Upper lobe of left lung (tissue), 4 donors: ENCODE results near the gene UNKL.

ENCODE experiments used
- EP300 ChIP-seq, 4 donors: sonication (generic); formaldehyde crosslinking; IDR thresholded peaks; one replicate each; pipeline ENCODE4 v1.5.1; 2017; ENCODE audit warnings: antibody characterized with exemption in 4 of 4, control low read depth in 2 of 4
- POLR2A ChIP-seq, 4 donors: fragments of 450-650 bp; IDR thresholded peaks; one replicate each; pipeline ENCODE4 v1.5.1; 2016 to 2017; ENCODE audit warnings: antibody characterized with exemption in 4 of 4, mild to moderate bottlenecking in 2 of 4
- TF ChIP-seq, protein P1 (sequence below), 6 experiments: fragments of 450-650 bp in 4 of 6; fragments of 200-600 bp in 2 of 6; sonication (generic) in 2 of 6; IDR thresholded peaks; one replicate each; pipeline ENCODE4 v1.5.1; 2016 to 2019; ENCODE audit warnings: antibody characterized with exemption in 6 of 6

DNA sequence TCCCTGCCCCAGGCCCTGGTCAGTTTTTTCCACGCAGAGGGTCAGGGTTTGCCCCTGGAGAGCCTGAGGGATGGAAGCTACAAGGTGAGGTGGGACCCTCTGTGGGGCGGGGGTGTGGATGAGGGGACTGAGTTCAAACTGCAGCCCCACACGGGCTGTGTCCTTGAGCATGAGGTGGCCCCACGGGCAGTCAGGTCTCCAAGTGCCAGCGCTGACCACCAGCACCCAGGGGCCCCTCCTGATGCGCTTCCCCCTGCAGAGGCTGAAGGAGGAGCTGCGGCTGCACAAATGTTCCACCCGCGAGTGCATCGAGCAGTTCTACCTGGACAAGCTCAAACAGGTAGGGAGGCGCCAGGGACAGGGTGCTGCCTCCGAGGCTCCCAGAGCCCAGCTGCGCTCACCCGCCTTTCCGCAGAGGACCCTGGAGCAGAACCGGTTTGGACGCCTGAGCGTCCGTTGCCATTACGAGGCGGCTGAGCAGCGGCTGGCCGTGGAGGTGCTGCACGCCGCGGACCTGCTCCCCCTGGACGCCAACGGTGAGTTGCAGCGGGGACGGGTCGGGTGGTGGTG is 67.1 kb downstream of the UNKL start:
- TF ChIP-seq, protein P1, sequence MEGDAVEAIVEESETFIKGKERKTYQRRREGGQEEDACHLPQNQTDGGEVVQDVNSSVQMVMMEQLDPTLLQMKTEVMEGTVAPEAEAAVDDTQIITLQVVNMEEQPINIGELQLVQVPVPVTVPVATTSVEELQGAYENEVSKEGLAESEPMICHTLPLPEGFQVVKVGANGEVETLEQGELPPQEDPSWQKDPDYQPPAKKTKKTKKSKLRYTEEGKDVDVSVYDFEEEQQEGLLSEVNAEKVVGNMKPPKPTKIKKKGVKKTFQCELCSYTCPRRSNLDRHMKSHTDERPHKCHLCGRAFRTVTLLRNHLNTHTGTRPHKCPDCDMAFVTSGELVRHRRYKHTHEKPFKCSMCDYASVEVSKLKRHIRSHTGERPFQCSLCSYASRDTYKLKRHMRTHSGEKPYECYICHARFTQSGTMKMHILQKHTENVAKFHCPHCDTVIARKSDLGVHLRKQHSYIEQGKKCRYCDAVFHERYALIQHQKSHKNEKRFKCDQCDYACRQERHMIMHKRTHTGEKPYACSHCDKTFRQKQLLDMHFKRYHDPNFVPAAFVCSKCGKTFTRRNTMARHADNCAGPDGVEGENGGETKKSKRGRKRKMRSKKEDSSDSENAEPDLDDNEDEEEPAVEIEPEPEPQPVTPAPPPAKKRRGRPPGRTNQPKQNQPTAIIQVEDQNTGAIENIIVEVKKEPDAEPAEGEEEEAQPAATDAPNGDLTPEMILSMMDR (IDR thresholded peaks at IDR 0.05), result no peak
- TF ChIP-seq POLR2A (IDR thresholded peaks at IDR 0.05) (no peak), EP300 (IDR thresholded peaks at IDR 0.05) (no peak)
